Adrenal gland (tissue), 12 donors: ENCODE data around the gene ITGB5. TPM values are rescaled to one million over a fixed set of nuclear protein-coding genes. Genes with fewer than 3 reads are reported as not detected.

Experiments
- DNase-seq, 7 donors: peaks; one replicate each; pipeline ENCODE4 v3.0.0-alpha.2; 2019 to 2020
- H3K27ac ChIP-seq, 5 donors: fragments of 200-600 bp; sonication (generic) in 4 of 5; 1 replicate in 3 of 5; 2 replicates in 2 of 5; pipeline versions ENCODE4 v1.5.1 to v1.8.0; 2016 to 2020; ENCODE audit warnings: mild to moderate bottlenecking in 1 of 5
- H3K27me3 ChIP-seq: fragments of 200-600 bp; 2 replicates; pipeline ENCODE4 v1.8.0; 2021
- H3K36me3 ChIP-seq, 2 donors: fragments of 200-600 bp; replicated peaks in 1 of 2; 1 replicate in 1 of 2; 2 replicates in 1 of 2; pipeline versions ENCODE4 v1.5.1 to v1.8.0; 2018 to 2022
- H3K4me1 ChIP-seq, 2 donors: fragments of 200-600 bp; replicated peaks in 1 of 2; 1 replicate in 1 of 2; 2 replicates in 1 of 2; pipeline versions ENCODE4 v1.5.1 to v1.8.0; 2018 to 2021
- H3K4me3 ChIP-seq, 4 donors: fragments of 200-600 bp; sonication (generic) in 3 of 4; one replicate each; pipeline ENCODE4 v1.5.1; 2016 to 2018
- H3K9me3 ChIP-seq, 3 donors: fragments of 200-600 bp; sonication (generic) in 1 of 3; replicated peaks in 1 of 3; 1 replicate in 2 of 3; 2 replicates in 1 of 3; pipeline versions ENCODE4 v1.5.1 to v1.8.0; 2016 to 2021
- CTCF ChIP-seq, 6 experiments: fragments of 450-650 bp in 4 of 6; fragments of 200-600 bp in 2 of 6; sonication (generic) in 1 of 6; IDR thresholded peaks; 1 replicate in 5 of 6; 2 replicates in 1 of 6; pipeline versions ENCODE4 v1.5.1 to v1.8.0; 2016 to 2021; ENCODE audit warnings: antibody characterized with exemption in 6 of 6, mild to moderate bottlenecking in 2 of 6, moderate library complexity in 1 of 6
- POLR2A ChIP-seq, 2 donors: fragments of 450-650 bp; IDR thresholded peaks; one replicate each; pipeline ENCODE4 v1.6.1; 2017; ENCODE audit warnings: antibody characterized with exemption in 2 of 2, mild to moderate bottlenecking in 2 of 2, moderate library complexity in 1 of 2
- WGBS, 4 donors: extraction: QIAGEN DNeasy Blood & Tissue Kit in 2 of 4; methylation state at CpG; one replicate each; pipeline versions ENCODE4 v1.1.5 to v1.1.7; 2013 to 2017; 5-methylcytosine and 5-hydroxymethylcytosine counted together
- intact Hi-C, 2 donors: fragments of 100-400 bp; cut with DNase I; formaldehyde crosslinking; loops; one replicate each; pipeline versions ENCODE4 v1.14.1 to v1.15.0; 2022 to 2023
- polyA plus RNA-seq, 3 donors: library from polyadenylated mRNA; stranded (reverse); fragments of 200-250 nt in 2 of 3; fragments of 350-450 nt in 1 of 3; fragmentation: Illumina TruSeq in 1 of 3; extraction: RNeasy Lipid Tissue Mini Kit (QIAGEN cat#74804) in 1 of 3; gene quantifications; one replicate each; pipeline ENCODE4 v1.2.3, GENCODE V29; 2013 to 2014
- total RNA-seq, 9 donors: library from RNA; depleted of rRNA in 4 of 9; stranded (reverse); fragments of >200 nt in 4 of 9; fragments of 120-200 nt in 1 of 9; fragmentation: NEBNext Ultra II Directional in 1 of 9; extraction: Animal tissue kit (Norgen Biotek cat#: 25700) in 1 of 9; gene quantifications; one replicate each; pipeline versions ENCODE4 v1.1.0 to v1.2.4, GENCODE V29; 2013 to 2023
- donor health status: healthy with polysubstance abuse.
- donor health status: Bipolar disorder and iron deficiency.
- donor health status: DM: yes; HTN: yes; CAD: no.
- donor health status: DM: no; HTN: no; CAD: no.
- donor health status: DM: no; HTN: no; CAD: no.
- donor health status: DM: yes; HTN: yes; CAD: no.

ITGB5 gene
- total and polyA plus RNA-seq, 12 donors, result 9.4 to 404 (median 94.8) TPM

GRCh38 chr3:124809039-124809438 is 78.1 kb downstream of the ITGB5 start:
- Histone ChIP-seq H3K4me3 (no peak overlapping the region), H3K27me3 (no peaks in the 10 kb centered on the region), H3K4me1 (peaks cover 0 to 6% of the 10 kb centered on the region in 2 donors), H3K9me3 (no peaks in the 10 kb centered on the region), H3K27ac (no peak overlapping the region), H3K36me3 (peaks cover 0 to 6% of the 10 kb centered on the region in 2 donors)
- TF ChIP-seq CTCF (IDR thresholded peaks at IDR 0.05) (no peak), POLR2A (IDR thresholded peaks at IDR 0.05) (no peak)
- intact Hi-C loops, result no loop called here
- DNase-seq, result no peak
- WGBS, 4 donors, result 71 to 85% (median 76%) methylated on average over 3 of the region's 3 CpGs

- no peaks in the 10 kb centered on the region for H3K27me3 ChIP-seq
- H3K36me3 ChIP-seq, result peaks cover 0 to 6% of the 10 kb centered on the region in 2 donors
- no peak for DNase-seq
- TF ChIP-seq POLR2A (IDR thresholded peaks at IDR 0.05), result no peak
- no peak for TF ChIP-seq CTCF (IDR thresholded peaks at IDR 0.05)
- no peaks in the 10 kb centered on the region for H3K9me3 ChIP-seq
- peaks cover 5 to 14% of the 10 kb centered on the region in 2 donors for H3K4me1 ChIP-seq
- intact Hi-C loops, result no loop called here
- WGBS, 4 donors, result 94 to 97% (median 95%) methylated on average over 4 of the region's 4 CpGs
- H3K27ac ChIP-seq, result no peak overlapping the region
- no peak overlapping the region for H3K4me3 ChIP-seq
These were observed 81.5 kb downstream of the ITGB5 start for GRCh38 chr3:124805671-124806070.

GRCh38 chr3:124804875-124805274 is 82.3 kb downstream of the ITGB5 start:
- H3K9me3 ChIP-seq, result no peaks in the 10 kb centered on the region
- WGBS, 4 donors, result 80 to 90% (median 88%) methylated on average over 7 of the region's 7 CpGs
- no peaks in the 10 kb centered on the region for H3K27me3 ChIP-seq
- peaks cover 10 to 20% of the 10 kb centered on the region in 2 donors for H3K4me1 ChIP-seq
- no peak overlapping the region for H3K27ac ChIP-seq
- no peak overlapping the region for H3K4me3 ChIP-seq
- peaks cover 0 to 6% of the 10 kb centered on the region in 2 donors for H3K36me3 ChIP-seq
- TF ChIP-seq CTCF (IDR thresholded peaks at IDR 0.05) (no peak), POLR2A (IDR thresholded peaks at IDR 0.05) (no peak)
- intact Hi-C loops, result no loop called here
- no peak for DNase-seq

- H3K27ac ChIP-seq, result no peak overlapping the region
- H3K4me1 ChIP-seq, result peaks cover 10 to 21% of the 10 kb centered on the region in 2 donors
- 89 to 93% (median 91%) methylated on average over 6 to 8 of the region's 8 CpGs for WGBS, 4 donors
- H3K27me3 ChIP-seq, result no peaks in the 10 kb centered on the region
- H3K4me3 ChIP-seq, result no peak overlapping the region
- no peak for DNase-seq
- H3K36me3 ChIP-seq, result peaks cover 0 to 6% of the 10 kb centered on the region in 2 donors
- intact Hi-C loops, result no loop called here
- no peaks in the 10 kb centered on the region for H3K9me3 ChIP-seq
- TF ChIP-seq POLR2A (IDR thresholded peaks at IDR 0.05) (no peak), CTCF (IDR thresholded peaks at IDR 0.05) (no peak)
These were observed 84.5 kb downstream of the ITGB5 start for GRCh38 chr3:124802702-124803101.
